ENCODE results near the gene COPS9.

COPS9 gene

DNA sequence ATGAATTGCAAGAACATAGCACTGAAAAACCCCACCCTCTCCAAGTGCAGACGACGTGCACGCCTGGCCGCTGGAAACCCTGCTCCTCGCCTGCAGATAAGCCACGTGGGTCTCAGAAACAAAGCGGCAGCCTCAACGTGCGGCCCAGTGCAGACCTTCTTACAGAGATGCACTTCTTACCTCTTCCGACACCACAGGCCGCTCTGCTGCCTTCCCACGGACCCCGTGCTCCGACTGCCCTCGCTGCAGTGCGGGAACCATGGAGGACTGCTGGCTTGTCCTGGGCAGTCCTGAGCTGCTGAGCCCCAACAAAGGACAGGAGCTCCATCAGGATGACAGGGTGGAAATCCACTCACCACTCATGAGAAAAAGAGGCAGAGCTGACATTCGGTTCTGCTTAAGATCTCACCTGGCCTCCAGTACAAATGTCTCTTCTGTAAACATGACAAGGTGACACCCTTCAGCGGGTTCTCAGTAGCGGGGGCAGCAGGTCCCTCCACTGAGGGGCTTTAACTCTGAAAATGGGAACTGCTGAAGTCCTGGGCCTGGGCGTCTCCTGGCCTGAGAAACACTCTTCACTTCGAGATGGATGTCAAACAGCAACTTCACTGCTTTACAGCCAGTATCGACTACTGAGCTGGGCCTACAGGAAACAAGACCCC lies 6.2 kb downstream of the COPS9 start:
- H3K27me3 ChIP-seq (ENCODE audit: control insufficient read depth in 1 of 2, insufficient read depth in 2 of 2, low read length in 2 of 2), result no peaks in the 10 kb centered on the region
- H3K9me3 ChIP-seq (ENCODE audit: control insufficient read depth in 1 of 2, low read length in 2 of 2), result no peaks in the 10 kb centered on the region
- H3K4me3 ChIP-seq (ENCODE audit: low read depth in 1 of 2, low read length in 2 of 2), result no peak overlapping the region
- peaks cover 46 to 66% of the 10 kb centered on the region in 2 donors for H3K36me3 ChIP-seq (ENCODE audit: control insufficient read depth in 1 of 2, insufficient read depth in 2 of 2, low read length in 2 of 2)
- H3K9ac ChIP-seq (ENCODE audit: low read depth in 1 of 2, low read length in 2 of 2), result no peak overlapping the region
- H3K4me1 ChIP-seq (ENCODE audit: control insufficient read depth in 1 of 2, insufficient read depth in 2 of 2, low read length in 2 of 2), result peaks cover 4% of the 10 kb centered on the region in 2 donors
- H3K27ac ChIP-seq (ENCODE audit: low read depth, low read length), result no peak overlapping the region

DNA sequence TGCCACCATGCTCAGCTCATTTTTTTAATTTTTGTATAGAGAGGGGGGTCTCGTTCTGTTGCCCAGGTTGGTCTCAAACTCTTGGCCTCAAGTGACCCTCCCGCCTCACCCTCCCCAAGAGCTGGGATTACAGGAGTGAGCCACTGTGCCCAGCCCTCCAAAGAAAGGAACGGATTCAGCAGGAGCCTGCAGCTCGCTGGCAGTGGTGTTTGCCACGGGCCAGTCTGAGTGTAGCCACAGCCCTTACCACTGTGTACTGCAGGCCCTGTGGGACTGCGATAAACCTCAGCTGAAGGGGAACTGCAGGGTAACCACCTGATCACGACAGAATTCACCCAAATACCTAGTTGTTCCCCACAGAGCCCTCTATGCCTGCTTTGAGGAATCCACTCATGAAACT lies 6.8 kb downstream of the COPS9 start:
- Histone ChIP-seq H3K4me3 (ENCODE audit: low read depth in 1 of 2, low read length in 2 of 2) (no peak overlapping the region), H3K27ac (ENCODE audit: low read depth, low read length) (no peak overlapping the region), H3K27me3 (ENCODE audit: control insufficient read depth in 1 of 2, insufficient read depth in 2 of 2, low read length in 2 of 2) (no peaks in the 10 kb centered on the region), H3K9ac (ENCODE audit: low read depth in 1 of 2, low read length in 2 of 2) (no peak overlapping the region), H3K36me3 (ENCODE audit: control insufficient read depth in 1 of 2, insufficient read depth in 2 of 2, low read length in 2 of 2) (peaks cover 46 to 66% of the 10 kb centered on the region in 2 donors), H3K9me3 (ENCODE audit: control insufficient read depth in 1 of 2, low read length in 2 of 2) (no peaks in the 10 kb centered on the region), H3K4me1 (ENCODE audit: control insufficient read depth in 1 of 2, insufficient read depth in 2 of 2, low read length in 2 of 2) (no peaks in the 10 kb centered on the region)

DNA sequence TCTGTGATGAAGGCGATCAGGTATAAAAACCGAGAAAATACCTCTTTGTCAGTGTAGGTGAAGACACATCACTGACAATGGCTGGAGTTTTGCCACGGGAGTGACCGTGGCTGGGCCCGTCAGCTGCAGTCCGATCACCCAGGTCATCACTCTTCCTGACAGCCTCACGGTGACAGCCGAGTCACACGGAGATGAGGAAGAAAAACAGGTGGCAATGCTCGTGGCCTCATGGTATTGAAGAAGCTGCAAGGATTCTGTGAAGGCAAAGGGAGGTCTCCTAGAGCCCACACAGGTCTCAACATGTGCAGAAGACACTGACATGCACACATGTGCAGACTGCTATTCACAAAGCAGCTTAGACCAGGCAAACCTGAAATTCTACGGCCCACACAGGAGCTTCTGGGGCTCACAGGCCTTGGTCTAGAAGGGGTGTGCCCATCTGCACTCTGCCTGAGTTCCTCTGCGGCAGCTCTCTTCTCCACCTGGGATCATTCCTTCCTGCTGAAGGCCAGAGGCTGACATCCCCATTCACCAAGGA lies 7.4 kb downstream of the COPS9 start:
- H3K9ac ChIP-seq (ENCODE audit: low read depth in 1 of 2, low read length in 2 of 2), result no peak overlapping the region
- H3K4me3 ChIP-seq (ENCODE audit: low read depth in 1 of 2, low read length in 2 of 2), result no peak overlapping the region
- peaks cover 46 to 65% of the 10 kb centered on the region in 2 donors for H3K36me3 ChIP-seq (ENCODE audit: control insufficient read depth in 1 of 2, insufficient read depth in 2 of 2, low read length in 2 of 2)
- no peaks in the 10 kb centered on the region for H3K9me3 ChIP-seq (ENCODE audit: control insufficient read depth in 1 of 2, low read length in 2 of 2)
- H3K27me3 ChIP-seq (ENCODE audit: control insufficient read depth in 1 of 2, insufficient read depth in 2 of 2, low read length in 2 of 2), result no peaks in the 10 kb centered on the region
- no peaks in the 10 kb centered on the region for H3K4me1 ChIP-seq (ENCODE audit: control insufficient read depth in 1 of 2, insufficient read depth in 2 of 2, low read length in 2 of 2)
- no peak overlapping the region for H3K27ac ChIP-seq (ENCODE audit: low read depth, low read length)

DNA sequence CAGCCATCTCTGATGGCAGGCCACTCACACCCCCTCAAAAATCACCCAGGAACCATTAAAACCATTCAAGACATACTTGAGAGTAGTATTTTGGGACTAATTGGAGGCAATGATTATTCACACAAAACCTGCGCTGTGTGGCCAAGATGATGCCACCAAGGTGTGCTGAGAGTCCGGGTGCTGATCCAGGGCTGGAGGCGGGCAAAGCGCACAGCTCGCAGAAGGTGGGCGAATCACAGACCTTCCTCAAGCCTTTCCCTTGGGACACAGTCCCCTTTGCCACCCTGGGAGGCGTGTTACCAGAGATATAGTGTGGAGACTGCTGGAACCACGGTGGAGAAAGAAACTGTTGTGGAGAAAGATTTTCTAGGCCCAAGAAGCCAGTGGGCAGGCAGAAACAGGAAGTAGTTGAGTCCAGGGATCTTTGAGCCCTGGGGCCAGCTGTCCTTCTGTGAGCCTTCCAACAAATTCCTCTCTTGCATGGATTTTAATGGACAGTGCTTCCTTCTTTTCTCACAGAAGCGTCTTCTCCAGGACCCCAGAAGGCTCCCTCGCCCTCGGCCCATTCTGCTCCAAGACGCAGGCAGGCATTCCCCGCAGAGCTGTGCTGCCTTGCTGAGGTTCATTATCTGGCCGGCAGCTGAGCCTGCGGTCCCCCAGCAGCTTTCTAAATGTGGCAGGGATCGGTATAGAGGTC lies 8.0 kb downstream of the COPS9 start:
- Histone ChIP-seq H3K27me3 (ENCODE audit: control insufficient read depth in 1 of 2, insufficient read depth in 2 of 2, low read length in 2 of 2) (no peaks in the 10 kb centered on the region), H3K4me3 (ENCODE audit: low read depth in 1 of 2, low read length in 2 of 2) (no peak overlapping the region), H3K36me3 (ENCODE audit: control insufficient read depth in 1 of 2, insufficient read depth in 2 of 2, low read length in 2 of 2) (peaks cover 45 to 59% of the 10 kb centered on the region in 2 donors), H3K9ac (ENCODE audit: low read depth in 1 of 2, low read length in 2 of 2) (no peak overlapping the region), H3K9me3 (ENCODE audit: control insufficient read depth in 1 of 2, low read length in 2 of 2) (no peaks in the 10 kb centered on the region), H3K4me1 (ENCODE audit: control insufficient read depth in 1 of 2, insufficient read depth in 2 of 2, low read length in 2 of 2) (no peaks in the 10 kb centered on the region), H3K27ac (ENCODE audit: low read depth, low read length) (no peak overlapping the region)

DNA sequence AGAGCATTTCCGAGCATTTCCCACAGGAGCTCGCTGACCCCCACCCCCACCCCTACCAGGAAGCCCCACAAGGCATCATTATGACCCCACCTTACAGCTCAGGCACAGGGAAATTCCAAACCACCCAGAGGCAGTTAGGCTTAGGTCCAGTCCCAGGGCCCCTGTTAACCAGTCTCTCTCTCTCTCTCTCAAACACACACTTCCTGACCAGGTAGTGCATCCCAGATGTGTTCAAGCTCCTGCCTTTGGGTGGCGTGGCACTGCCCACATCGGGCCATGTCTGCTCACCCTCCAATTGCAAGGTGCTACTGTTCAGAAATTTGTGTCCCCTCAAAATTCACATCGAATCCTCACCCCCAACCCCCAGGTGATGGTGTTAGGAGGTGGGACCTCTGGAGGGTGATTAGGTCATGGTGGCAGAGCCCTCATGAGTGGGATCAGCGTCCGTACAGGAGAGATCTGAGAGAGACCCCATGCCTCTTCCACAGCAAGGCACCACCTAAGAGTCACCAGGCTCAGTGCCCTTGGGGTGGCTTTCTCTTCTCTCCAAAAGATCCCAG lies 8.8 kb downstream of the COPS9 start:
- no peaks in the 10 kb centered on the region for H3K9me3 ChIP-seq (ENCODE audit: control insufficient read depth in 1 of 2, low read length in 2 of 2)
- no peak overlapping the region for H3K9ac ChIP-seq (ENCODE audit: low read depth in 1 of 2, low read length in 2 of 2)
- H3K4me1 ChIP-seq (ENCODE audit: control insufficient read depth in 1 of 2, insufficient read depth in 2 of 2, low read length in 2 of 2), result no peaks in the 10 kb centered on the region
- H3K27me3 ChIP-seq (ENCODE audit: control insufficient read depth in 1 of 2, insufficient read depth in 2 of 2, low read length in 2 of 2), result no peaks in the 10 kb centered on the region
- H3K4me3 ChIP-seq (ENCODE audit: low read depth in 1 of 2, low read length in 2 of 2), result no peak overlapping the region
- H3K27ac ChIP-seq (ENCODE audit: low read depth, low read length), result no peak overlapping the region
- peaks cover 37 to 51% of the 10 kb centered on the region in 2 donors for H3K36me3 ChIP-seq (ENCODE audit: control insufficient read depth in 1 of 2, insufficient read depth in 2 of 2, low read length in 2 of 2)

DNA sequence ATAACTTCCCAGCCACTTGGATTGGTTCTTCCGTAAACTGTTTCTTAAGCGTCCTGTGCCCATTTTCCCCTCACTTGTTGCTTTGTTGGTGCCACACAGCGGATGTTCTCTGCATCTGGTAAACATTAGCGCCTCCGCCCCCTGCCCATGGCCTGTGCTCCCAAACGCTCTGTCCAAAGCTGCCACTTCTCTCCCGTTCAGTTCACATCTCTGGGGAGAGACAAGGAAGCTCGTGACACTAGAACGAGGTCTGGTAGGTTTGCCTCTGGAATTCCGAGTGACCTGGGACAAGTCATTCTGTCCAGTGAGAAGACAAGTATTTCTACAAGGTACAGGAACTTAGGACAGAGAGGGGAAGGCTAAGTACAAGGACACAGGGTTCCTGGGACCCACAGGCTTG lies 9.4 kb downstream of the COPS9 start:
- Histone ChIP-seq H3K27me3 (ENCODE audit: control insufficient read depth in 1 of 2, insufficient read depth in 2 of 2, low read length in 2 of 2) (no peaks in the 10 kb centered on the region), H3K27ac (ENCODE audit: low read depth, low read length) (no peak overlapping the region), H3K9me3 (ENCODE audit: control insufficient read depth in 1 of 2, low read length in 2 of 2) (no peaks in the 10 kb centered on the region), H3K36me3 (ENCODE audit: control insufficient read depth in 1 of 2, insufficient read depth in 2 of 2, low read length in 2 of 2) (peaks cover 32 to 46% of the 10 kb centered on the region in 2 donors), H3K4me1 (ENCODE audit: control insufficient read depth in 1 of 2, insufficient read depth in 2 of 2, low read length in 2 of 2) (no peaks in the 10 kb centered on the region), H3K4me3 (ENCODE audit: low read depth in 1 of 2, low read length in 2 of 2) (no peak overlapping the region), H3K9ac (ENCODE audit: low read depth in 1 of 2, low read length in 2 of 2) (no peak overlapping the region)

DNA sequence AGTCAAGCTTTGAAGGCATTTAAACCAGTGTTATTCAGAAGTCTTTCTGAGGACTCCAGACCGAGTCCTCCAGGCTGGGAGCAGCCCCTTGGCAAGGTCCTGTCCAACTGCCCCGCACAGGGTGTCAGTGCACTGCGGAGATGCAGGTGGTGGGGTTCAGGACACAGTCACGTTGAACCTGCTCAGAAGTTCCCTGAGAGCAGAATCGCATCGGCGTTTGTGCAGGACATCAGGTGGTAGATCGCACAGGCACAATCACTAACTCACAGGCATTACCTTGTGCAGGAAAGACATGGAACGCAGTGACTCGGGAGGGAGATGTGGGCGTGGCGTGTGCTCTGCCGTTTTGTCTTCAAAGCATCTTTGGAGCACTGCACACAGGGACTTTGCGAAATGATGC lies 10.4 kb downstream of the COPS9 start:
- Histone ChIP-seq H3K9me3 (ENCODE audit: control insufficient read depth in 1 of 2, low read length in 2 of 2) (no peaks in the 10 kb centered on the region), H3K4me1 (ENCODE audit: control insufficient read depth in 1 of 2, insufficient read depth in 2 of 2, low read length in 2 of 2) (no peaks in the 10 kb centered on the region), H3K4me3 (ENCODE audit: low read depth in 1 of 2, low read length in 2 of 2) (no peak overlapping the region), H3K36me3 (ENCODE audit: control insufficient read depth in 1 of 2, insufficient read depth in 2 of 2, low read length in 2 of 2) (peaks cover 27 to 36% of the 10 kb centered on the region in 2 donors), H3K27ac (ENCODE audit: low read depth, low read length) (no peak overlapping the region), H3K27me3 (ENCODE audit: control insufficient read depth in 1 of 2, insufficient read depth in 2 of 2, low read length in 2 of 2) (no peaks in the 10 kb centered on the region), H3K9ac (ENCODE audit: low read depth in 1 of 2, low read length in 2 of 2) (no peak overlapping the region)

DNA sequence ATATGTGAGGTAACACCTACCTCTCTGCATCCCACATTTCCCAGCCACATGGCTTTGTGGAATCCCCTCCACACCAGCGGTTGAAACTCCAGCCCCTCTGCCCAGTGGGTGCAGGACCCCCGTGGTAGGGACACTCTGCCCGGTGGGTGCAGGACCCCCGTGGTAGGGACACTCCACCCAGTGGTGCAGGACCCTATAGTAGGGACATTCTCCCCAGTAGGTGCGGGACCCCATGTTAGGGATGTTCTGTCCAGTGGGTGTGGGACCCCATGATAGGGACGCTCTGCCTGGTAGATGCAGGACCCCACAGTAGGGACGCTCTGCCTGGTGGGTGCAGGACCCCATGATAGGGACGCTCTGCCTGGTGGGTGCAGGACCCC lies 11.5 kb downstream of the COPS9 start:
- Histone ChIP-seq H3K27me3 (ENCODE audit: control insufficient read depth in 1 of 2, insufficient read depth in 2 of 2, low read length in 2 of 2) (no peaks in the 10 kb centered on the region), H3K4me3 (ENCODE audit: low read depth in 1 of 2, low read length in 2 of 2) (no peak overlapping the region), H3K4me1 (ENCODE audit: control insufficient read depth in 1 of 2, insufficient read depth in 2 of 2, low read length in 2 of 2) (no peaks in the 10 kb centered on the region), H3K9ac (ENCODE audit: low read depth in 1 of 2, low read length in 2 of 2) (no peak overlapping the region), H3K27ac (ENCODE audit: low read depth, low read length) (no peak overlapping the region), H3K36me3 (ENCODE audit: control insufficient read depth in 1 of 2, insufficient read depth in 2 of 2, low read length in 2 of 2) (peaks cover 17 to 25% of the 10 kb centered on the region in 2 donors), H3K9me3 (ENCODE audit: control insufficient read depth in 1 of 2, low read length in 2 of 2) (no peaks in the 10 kb centered on the region)

DNA sequence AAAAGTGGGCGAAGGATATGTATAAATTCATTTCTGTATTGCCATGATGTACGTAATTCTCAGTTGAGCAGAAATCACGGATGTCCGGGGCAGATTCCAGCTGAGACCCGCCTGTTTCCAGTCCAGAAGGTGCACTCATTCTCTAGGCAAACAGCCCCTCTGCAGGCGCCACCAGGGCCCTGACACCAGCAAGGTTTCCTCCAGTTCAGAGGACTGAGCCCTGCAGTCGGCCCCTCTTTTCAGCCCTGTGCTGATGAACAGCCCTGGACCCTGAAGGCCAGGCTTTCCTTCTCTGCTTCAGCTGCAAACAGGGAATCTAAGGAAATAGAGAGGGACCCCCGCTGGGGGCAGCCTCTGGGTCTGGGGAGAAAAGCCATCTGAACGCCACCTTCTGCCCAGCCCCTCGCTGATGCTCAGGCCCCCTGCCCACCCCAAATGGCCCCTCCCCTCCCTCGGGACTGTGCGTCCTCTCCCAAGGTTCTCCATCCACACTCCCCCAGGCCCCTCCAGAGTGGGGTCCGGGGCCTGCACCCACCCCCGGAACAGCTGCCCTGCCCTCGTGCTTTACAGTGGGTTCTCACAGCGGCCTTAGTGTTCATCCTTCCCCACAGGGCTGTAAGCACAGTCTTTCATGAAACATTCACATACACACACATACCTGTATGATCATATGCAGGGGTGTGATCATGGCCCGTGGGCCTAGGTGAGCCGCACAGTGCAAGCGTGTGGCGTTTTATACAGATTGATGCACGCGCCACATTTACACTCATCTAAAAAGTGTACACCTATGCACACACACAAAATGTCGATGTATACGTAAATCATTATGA lies 12.1 kb downstream of the COPS9 start:
- H3K27me3 ChIP-seq (ENCODE audit: control insufficient read depth in 1 of 2, insufficient read depth in 2 of 2, low read length in 2 of 2), result no peaks in the 10 kb centered on the region
- H3K36me3 ChIP-seq (ENCODE audit: control insufficient read depth in 1 of 2, insufficient read depth in 2 of 2, low read length in 2 of 2), result peaks cover 17 to 19% of the 10 kb centered on the region in 2 donors
- H3K4me3 ChIP-seq (ENCODE audit: low read depth in 1 of 2, low read length in 2 of 2), result no peak overlapping the region
- no peaks in the 10 kb centered on the region for H3K4me1 ChIP-seq (ENCODE audit: control insufficient read depth in 1 of 2, insufficient read depth in 2 of 2, low read length in 2 of 2)
- no peaks in the 10 kb centered on the region for H3K9me3 ChIP-seq (ENCODE audit: control insufficient read depth in 1 of 2, low read length in 2 of 2)
- H3K9ac ChIP-seq (ENCODE audit: low read depth in 1 of 2, low read length in 2 of 2), result no peak overlapping the region
- H3K27ac ChIP-seq (ENCODE audit: low read depth, low read length), result no peak overlapping the region

DNA sequence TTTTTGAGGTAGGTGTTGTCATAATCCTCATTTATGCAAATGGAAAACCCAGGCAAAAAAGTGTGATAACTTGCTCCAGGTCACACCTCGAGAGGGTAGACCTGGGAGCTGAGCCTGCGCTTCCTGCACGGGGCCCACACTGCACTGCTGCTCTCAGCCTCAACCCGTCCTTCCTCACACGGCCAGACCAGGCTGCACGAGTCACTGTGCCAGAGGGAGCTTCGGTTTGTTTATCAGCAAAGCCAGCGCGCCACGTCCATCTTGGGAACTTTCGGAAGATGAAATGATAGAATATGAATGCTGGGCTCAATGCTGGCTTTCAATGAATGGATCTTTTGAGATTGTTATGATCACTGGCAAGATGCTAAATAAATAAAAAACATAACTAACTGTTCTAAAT lies 14.4 kb downstream of the COPS9 start:
- H3K4me1 ChIP-seq (ENCODE audit: control insufficient read depth in 1 of 2, insufficient read depth in 2 of 2, low read length in 2 of 2), result no peaks in the 10 kb centered on the region

More for the DNA sequence above, 14.4 kb downstream of the COPS9 start:
- Histone ChIP-seq H3K9me3 (ENCODE audit: control insufficient read depth in 1 of 2, low read length in 2 of 2) (no peaks in the 10 kb centered on the region), H3K27me3 (ENCODE audit: control insufficient read depth in 1 of 2, insufficient read depth in 2 of 2, low read length in 2 of 2) (no peaks in the 10 kb centered on the region), H3K4me3 (ENCODE audit: low read depth in 1 of 2, low read length in 2 of 2) (no peak overlapping the region), H3K9ac (ENCODE audit: low read depth in 1 of 2, low read length in 2 of 2) (no peak overlapping the region), H3K27ac (ENCODE audit: low read depth, low read length) (no peak overlapping the region), H3K36me3 (ENCODE audit: control insufficient read depth in 1 of 2, insufficient read depth in 2 of 2, low read length in 2 of 2) (peaks cover 0 to 4% of the 10 kb centered on the region in 2 donors)

Data from duodenal mucosa (tissue), 2 donors.